Lower leg skin (tissue), 4 donors: ENCODE results near the gene ZNF385B. TPM values are rescaled to one million over a fixed set of nuclear protein-coding genes. Genes with fewer than 3 reads are reported as not detected.

ENCODE experiments used
- DNase-seq, 2 donors: peaks; one replicate each; pipeline ENCODE4 v3.0.0-alpha.2; 2019; ENCODE audit warnings: low spot score in 2 of 2
- H3K4me3 ChIP-seq: fragments of 200-600 bp; sonication (generic); 2 replicates; pipeline ENCODE4 v1.5.1; 2017; ENCODE audit warnings: mild to moderate bottlenecking, low read depth; ENCODE audit not compliant: poor library complexity, severe bottlenecking
- POLR2A ChIP-seq, 2 donors: fragments of 450-650 bp; IDR thresholded peaks; one replicate each; pipeline ENCODE4 v1.6.1; 2016 to 2017; ENCODE audit warnings: antibody characterized with exemption in 2 of 2, mild to moderate bottlenecking in 1 of 2, moderate library complexity in 1 of 2
- WGBS, 2 donors: methylation state at CpG; one replicate each; pipeline ENCODE4 v1.1.5; 2018; 5-methylcytosine and 5-hydroxymethylcytosine counted together
- intact Hi-C: fragments of 100-400 bp; cut with DNase I; formaldehyde crosslinking; loops from one replicate; pipeline ENCODE4 v1.15.0; 2023; ENCODE audit warnings: low total_unique reads
- total RNA-seq, 4 donors: library from RNA; depleted of rRNA; stranded (reverse); fragments of >200 nt; gene quantifications; one replicate each; pipeline ENCODE4 v1.1.0, GENCODE V29; 2016
- TF ChIP-seq, protein P1 (sequence below), 3 donors: fragments of 450-650 bp; IDR thresholded peaks; one replicate each; pipeline ENCODE4 v1.5.1; 2016; ENCODE audit warnings: antibody characterized with exemption in 3 of 3, mild to moderate bottlenecking in 3 of 3, moderate library complexity in 2 of 3

The ZNF385B gene
- total RNA-seq, 4 donors from 2014 or later, result 0.97 to 1.4 TPM; not detected in 2

GRCh38 chr2:179703702-179704101 lies 157.7 kb downstream of the ZNF385B start:
- DNase-seq, result no peak
- intact Hi-C loops, result no loop called here
- WGBS, 2 donors, result 41 to 51% methylated on average over 1 of the region's 1 CpG

DNA sequence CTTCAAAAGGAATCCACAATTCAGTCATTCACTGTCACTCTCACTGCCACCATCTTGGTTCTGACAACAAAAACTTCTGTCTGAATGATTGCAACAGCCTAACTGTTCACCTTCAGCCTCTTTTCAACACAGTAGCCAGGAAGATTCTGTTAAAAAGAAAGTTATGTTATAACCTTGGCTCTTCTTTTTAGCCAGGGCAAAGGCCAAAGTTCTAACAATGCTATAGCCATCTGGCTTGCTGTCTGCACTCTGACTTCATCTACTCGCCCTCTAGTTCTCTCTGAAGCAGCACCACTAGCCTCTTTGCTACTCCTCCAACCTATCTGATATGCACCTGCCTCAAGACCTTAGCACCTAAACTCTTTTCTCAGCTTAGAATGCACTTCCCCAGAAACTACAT lies 158.5 kb downstream of the ZNF385B start:
- no peak for TF ChIP-seq POLR2A (IDR thresholded peaks at IDR 0.05)
- TF ChIP-seq, protein P1, sequence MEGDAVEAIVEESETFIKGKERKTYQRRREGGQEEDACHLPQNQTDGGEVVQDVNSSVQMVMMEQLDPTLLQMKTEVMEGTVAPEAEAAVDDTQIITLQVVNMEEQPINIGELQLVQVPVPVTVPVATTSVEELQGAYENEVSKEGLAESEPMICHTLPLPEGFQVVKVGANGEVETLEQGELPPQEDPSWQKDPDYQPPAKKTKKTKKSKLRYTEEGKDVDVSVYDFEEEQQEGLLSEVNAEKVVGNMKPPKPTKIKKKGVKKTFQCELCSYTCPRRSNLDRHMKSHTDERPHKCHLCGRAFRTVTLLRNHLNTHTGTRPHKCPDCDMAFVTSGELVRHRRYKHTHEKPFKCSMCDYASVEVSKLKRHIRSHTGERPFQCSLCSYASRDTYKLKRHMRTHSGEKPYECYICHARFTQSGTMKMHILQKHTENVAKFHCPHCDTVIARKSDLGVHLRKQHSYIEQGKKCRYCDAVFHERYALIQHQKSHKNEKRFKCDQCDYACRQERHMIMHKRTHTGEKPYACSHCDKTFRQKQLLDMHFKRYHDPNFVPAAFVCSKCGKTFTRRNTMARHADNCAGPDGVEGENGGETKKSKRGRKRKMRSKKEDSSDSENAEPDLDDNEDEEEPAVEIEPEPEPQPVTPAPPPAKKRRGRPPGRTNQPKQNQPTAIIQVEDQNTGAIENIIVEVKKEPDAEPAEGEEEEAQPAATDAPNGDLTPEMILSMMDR (IDR thresholded peaks at IDR 0.05), result no peak
- intact Hi-C loops, result no loop called here
- WGBS, 2 donors, result 70 to 100% methylated on average over 1 of the region's 1 CpG
- no peak for DNase-seq
- H3K4me3 ChIP-seq, result no peak overlapping the region

More at GRCh38 chr2:179703702-179704101, 157.7 kb downstream of the ZNF385B start:
- no peak for TF ChIP-seq POLR2A (IDR thresholded peaks at IDR 0.05)
- TF ChIP-seq, protein P1 (IDR thresholded peaks at IDR 0.05), result no peak
- no peak overlapping the region for H3K4me3 ChIP-seq

GRCh38 chr2:179701524-179702110 lies 159.8 kb downstream of the ZNF385B start:
- DNase-seq, result no peak
- intact Hi-C loops, result no loop called here
- H3K4me3 ChIP-seq, result no peak overlapping the region
- 42 to 48% methylated on average over 5 of the region's 5 CpGs for WGBS, 2 donors
- TF ChIP-seq, protein P1 (IDR thresholded peaks at IDR 0.05), result no peak
- TF ChIP-seq POLR2A (IDR thresholded peaks at IDR 0.05), result no peak

- WGBS, 2 donors, result 88 to 100% methylated on average over 1 of the region's 1 CpG
- TF ChIP-seq, protein P1 (IDR thresholded peaks at IDR 0.05), result no peak
- TF ChIP-seq POLR2A (IDR thresholded peaks at IDR 0.05), result no peak
- intact Hi-C loops, result no loop called here
These were observed 165.9 kb downstream of the ZNF385B start for GRCh38 chr2:179695486-179695885.

DNA sequence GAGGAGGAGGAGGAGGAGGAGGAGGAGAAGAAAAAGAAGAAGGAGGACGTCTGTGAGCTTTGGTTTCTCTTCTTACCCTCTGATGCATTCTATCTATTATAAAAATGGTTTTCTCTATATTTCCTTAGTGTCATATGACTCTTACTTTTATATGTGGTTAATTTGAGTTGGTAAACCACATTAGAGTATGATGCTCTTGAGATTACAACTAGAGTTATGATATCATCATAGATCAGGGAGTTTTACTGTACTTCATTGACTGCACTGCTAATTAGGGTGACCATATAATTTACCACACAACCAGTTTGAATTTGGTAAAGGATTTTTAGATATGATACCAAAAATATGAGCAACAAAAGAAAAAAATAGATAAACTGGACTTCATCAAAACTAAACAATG lies 166.4 kb downstream of the ZNF385B start:
- intact Hi-C loops, result no loop called here
- H3K4me3 ChIP-seq, result no peak overlapping the region
- no peak for TF ChIP-seq POLR2A (IDR thresholded peaks at IDR 0.05)
- TF ChIP-seq, protein P1 (IDR thresholded peaks at IDR 0.05), result no peak
- WGBS, 2 donors, result 56 to 74% methylated on average over 1 of the region's 1 CpG
- DNase-seq, result no peak

More at GRCh38 chr2:179695486-179695885, 165.9 kb downstream of the ZNF385B start:
- no peak for DNase-seq
- no peak overlapping the region for H3K4me3 ChIP-seq

DNA sequence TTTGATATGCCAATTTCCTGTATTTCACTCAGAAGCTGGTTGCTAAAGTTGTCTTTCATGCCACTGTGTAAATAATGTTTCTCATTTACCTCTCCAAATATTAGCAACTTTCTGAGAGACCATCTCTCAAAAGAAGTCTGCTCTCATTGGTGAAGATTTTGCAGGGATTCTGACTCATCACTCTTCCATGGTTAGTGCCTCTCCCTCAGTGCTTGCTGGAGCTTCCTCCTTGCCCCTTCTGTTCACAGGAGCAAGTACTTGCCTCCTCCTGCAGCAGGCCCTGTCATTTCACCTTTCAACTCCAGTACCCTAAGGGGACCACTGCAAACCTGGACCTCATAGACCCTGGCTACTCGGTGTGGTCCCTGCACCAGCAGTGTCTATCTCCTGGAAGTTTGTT lies 168.8 kb downstream of the ZNF385B start:
- TF ChIP-seq, protein P1 (IDR thresholded peaks at IDR 0.05), result no peak
- no peak for TF ChIP-seq POLR2A (IDR thresholded peaks at IDR 0.05)
- intact Hi-C loops, result no loop called here
- WGBS, 2 donors, result 65 to 88% methylated on average over 1 of the region's 1 CpG
- no peak overlapping the region for H3K4me3 ChIP-seq
- DNase-seq, result no peak
